Neutrophil (primary cell): ENCODE results near the gene NUMB.

Experiments used
- H3K27ac ChIP-seq: fragments of 200-600 bp; sonication (generic); 2 replicates; pipeline ENCODE4 v1.5.1; 2016; ENCODE audit warnings: mild to moderate bottlenecking, moderate library complexity
- H3K27me3 ChIP-seq: fragments of 200-600 bp; sonication (generic); 2 replicates; pipeline ENCODE4 v1.6.0; 2016; ENCODE audit warnings: mild to moderate bottlenecking
- H3K36me3 ChIP-seq: fragments of 200-600 bp; sonication (generic); 2 replicates; pipeline ENCODE4 v1.5.1; 2017
- H3K4me1 ChIP-seq, 2 experiments: fragments of 200-600 bp in 1 of 2; sonication (generic) in 1 of 2; 1 replicate in 1 of 2; 2 replicates in 1 of 2; pipeline versions ENCODE4 v1.5.1 to v1.6.1; 2013 to 2016; ENCODE audit warnings: low read depth in 1 of 2, low read length in 1 of 2, mild to moderate bottlenecking in 1 of 2, moderate library complexity in 1 of 2; ENCODE audit not compliant: control insufficient read depth in 1 of 2, insufficient read depth in 1 of 2
- H3K4me3 ChIP-seq, 2 experiments: fragments of 200-600 bp in 1 of 2; sonication (generic) in 1 of 2; 1 replicate in 1 of 2; 2 replicates in 1 of 2; pipeline ENCODE4 v1.5.1; 2013 to 2016; ENCODE audit warnings: low read depth in 1 of 2, low read length in 1 of 2, mild to moderate bottlenecking in 1 of 2, moderate library complexity in 1 of 2
- H3K9me3 ChIP-seq: fragments of 200-600 bp; sonication (generic); 2 replicates; pipeline ENCODE4 v1.5.1; 2016
- CTCF ChIP-seq: fragments of 200-600 bp; sonication (generic); IDR thresholded peaks from 2 replicates; pipeline ENCODE4 v1.5.1; 2016; ENCODE audit warnings: antibody characterized with exemption

Gene NUMB

GRCh38 chr14:73243341-73243740 lies 215.0 kb downstream of the NUMB start:
- peaks cover 11 to 21% of the 10 kb centered on the region in 2 experiments for H3K4me1 ChIP-seq
- no peak overlapping the region for H3K27ac ChIP-seq
- no peak for TF ChIP-seq CTCF

GRCh38 chr14:73242357-73242901 lies 215.9 kb downstream of the NUMB start:
- no peak overlapping the region for H3K27ac ChIP-seq
- no peak overlapping the region for H3K4me3 ChIP-seq
- no peaks in the 10 kb centered on the region for H3K36me3 ChIP-seq
- H3K9me3 ChIP-seq = no peaks in the 10 kb centered on the region
- TF ChIP-seq CTCF = no peak
- peaks cover 16 to 30% of the 10 kb centered on the region in 2 experiments for H3K4me1 ChIP-seq
- peaks cover 97% of the 10 kb centered on the region for H3K27me3 ChIP-seq

More at GRCh38 chr14:73243341-73243740, 215.0 kb downstream of the NUMB start:
- Histone ChIP-seq H3K9me3 (no peaks in the 10 kb centered on the region), H3K27me3 (peaks cover 88% of the 10 kb centered on the region), H3K36me3 (no peaks in the 10 kb centered on the region), H3K4me3 (no peak overlapping the region)

GRCh38 chr14:73241481-73242165 lies 216.7 kb downstream of the NUMB start:
- peaks cover 24 to 36% of the 10 kb centered on the region in 2 experiments for H3K4me1 ChIP-seq
- H3K36me3 ChIP-seq = no peaks in the 10 kb centered on the region
- H3K9me3 ChIP-seq = no peaks in the 10 kb centered on the region
- no peak overlapping the region for H3K4me3 ChIP-seq
- no peak overlapping the region for H3K27ac ChIP-seq
- peaks cover 97% of the 10 kb centered on the region for H3K27me3 ChIP-seq
- TF ChIP-seq CTCF = no peak

GRCh38 chr14:73240816-73241480 lies 217.4 kb downstream of the NUMB start:
- peaks cover 19 to 35% of the 10 kb centered on the region in 2 experiments for H3K4me1 ChIP-seq
- no peaks in the 10 kb centered on the region for H3K36me3 ChIP-seq
- no peak overlapping the region for H3K4me3 ChIP-seq
- TF ChIP-seq CTCF = no peak
- H3K9me3 ChIP-seq = no peaks in the 10 kb centered on the region
- H3K27ac ChIP-seq = no peak overlapping the region
- H3K27me3 ChIP-seq = peaks cover 100% of the 10 kb centered on the region

- H3K36me3 ChIP-seq = no peaks in the 10 kb centered on the region
- no peak overlapping the region for H3K4me3 ChIP-seq
- H3K9me3 ChIP-seq = no peaks in the 10 kb centered on the region
- peaks cover 12 to 24% of the 10 kb centered on the region in 2 experiments for H3K4me1 ChIP-seq
- peaks cover 100% of the 10 kb centered on the region for H3K27me3 ChIP-seq
- no peak overlapping the region for H3K27ac ChIP-seq
- TF ChIP-seq CTCF = no peak
These were observed 218.7 kb downstream of the NUMB start for GRCh38 chr14:73239393-73240241.
